Activated CD8-positive, alpha-beta memory T cell treated with anti-CD3 and anti-CD28 coated beads, Interleukin-2, amount 50 U/mL, for 48 hours (primary cell): Measurements from ENCODE around the gene AGBL3.
"Not testable (repeated sequence)": the region's sequence is repeated elsewhere in the genome, so short reads cannot be mapped to it uniquely, and the experiment has no call there.

Experiments
- DNase-seq: peaks from one replicate; pipeline ENCODE4 v3.0.0-alpha.2; 2020

Gene AGBL3

DNA sequence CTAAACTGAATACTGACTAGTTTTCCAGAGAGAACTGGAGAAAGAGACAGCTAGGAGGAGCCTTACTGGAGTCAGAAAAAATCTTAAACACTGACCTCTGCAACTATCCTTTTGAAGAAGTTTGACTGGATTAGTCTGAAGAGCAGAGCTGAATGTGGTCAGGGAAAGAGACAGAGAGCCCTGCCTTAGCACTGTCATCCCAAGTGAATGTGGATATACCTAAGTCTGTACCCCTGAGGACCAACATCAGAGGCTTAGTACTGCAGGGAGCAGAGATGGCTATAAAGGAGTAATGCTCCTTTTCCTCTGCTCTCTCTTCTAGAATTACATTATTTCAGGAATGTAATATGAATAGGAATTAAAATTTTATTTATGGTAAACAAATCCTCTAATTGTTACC is 91.7 kb downstream of the AGBL3 start:
- DNase-seq: no peak

DNA sequence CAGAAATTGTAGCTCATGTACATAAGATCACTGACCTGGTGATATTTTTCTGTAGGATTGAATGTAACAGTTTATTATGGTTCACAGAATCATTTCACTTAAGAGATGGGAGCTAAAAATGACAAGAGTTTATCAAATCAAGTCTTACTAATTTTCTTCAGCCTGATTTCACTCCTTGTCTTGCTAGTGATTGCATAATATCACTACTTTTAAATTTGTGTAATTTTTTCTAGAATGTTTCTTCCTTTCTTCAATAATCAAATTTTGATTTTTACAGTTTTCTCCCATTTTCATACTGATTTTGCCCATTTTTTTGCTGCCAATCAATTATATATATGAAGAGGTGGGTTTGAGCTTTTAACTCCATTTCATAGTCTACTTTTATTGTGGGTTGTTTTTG is 92.8 kb downstream of the AGBL3 start:
- DNase-seq: no peak

DNA sequence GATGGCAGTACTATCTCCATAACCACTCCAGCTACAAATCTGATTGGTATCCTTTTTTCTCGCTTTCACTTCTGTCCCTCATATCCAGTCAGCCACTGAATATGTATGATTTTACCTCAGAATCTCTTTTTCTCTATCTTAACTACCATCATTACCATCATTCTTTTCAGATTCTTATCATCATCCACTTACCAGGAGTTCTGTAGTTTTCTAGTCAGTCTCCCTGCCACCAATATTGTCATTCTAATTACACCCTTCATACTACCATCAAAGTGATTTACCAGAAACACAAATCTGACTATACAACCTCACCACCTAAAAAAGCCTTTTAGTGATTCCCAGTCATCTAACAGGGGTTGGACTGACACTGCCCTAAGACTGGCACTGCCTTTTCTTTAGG is 96.7 kb downstream of the AGBL3 start:
- no peak for DNase-seq

DNA sequence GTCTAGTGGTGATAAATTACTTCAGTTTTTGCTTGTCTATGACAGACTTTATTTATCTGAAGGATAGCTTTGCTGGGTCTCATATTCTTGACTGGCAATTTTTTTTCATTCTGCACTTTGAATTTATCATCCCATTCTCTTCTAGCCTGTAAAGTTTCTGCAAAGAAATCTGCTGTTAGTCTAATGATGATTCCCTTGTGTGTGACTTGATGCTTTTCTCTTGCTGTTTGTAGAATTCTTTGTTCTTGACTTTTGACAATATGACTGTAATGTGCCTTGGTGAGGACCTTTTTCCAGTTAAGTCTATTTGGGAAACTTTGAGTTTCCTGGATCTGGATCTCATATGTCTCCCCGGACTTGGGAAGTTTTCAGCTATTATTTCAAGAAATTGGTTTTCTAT is 102.3 kb downstream of the AGBL3 start:
- DNase-seq: no peak

DNA sequence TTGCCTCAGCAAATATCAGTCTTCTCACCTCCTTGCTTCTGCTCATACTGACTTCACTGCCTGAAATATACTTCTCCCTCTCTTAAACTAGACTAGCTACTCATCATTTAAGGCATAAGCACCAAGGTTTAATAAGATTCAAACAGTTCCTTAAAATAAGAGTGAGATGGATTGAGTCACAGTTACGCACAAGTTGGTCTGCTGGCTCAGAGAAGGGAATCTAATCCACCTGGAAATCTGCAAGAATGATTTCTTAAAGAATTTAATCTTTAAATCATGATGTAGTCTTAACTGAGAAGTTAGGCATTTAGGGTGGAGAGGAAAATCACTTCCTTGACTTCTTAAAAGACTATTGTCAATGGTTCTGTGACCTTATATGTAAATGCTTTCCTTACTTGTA is 105.4 kb downstream of the AGBL3 start:
- no peak for DNase-seq

DNA sequence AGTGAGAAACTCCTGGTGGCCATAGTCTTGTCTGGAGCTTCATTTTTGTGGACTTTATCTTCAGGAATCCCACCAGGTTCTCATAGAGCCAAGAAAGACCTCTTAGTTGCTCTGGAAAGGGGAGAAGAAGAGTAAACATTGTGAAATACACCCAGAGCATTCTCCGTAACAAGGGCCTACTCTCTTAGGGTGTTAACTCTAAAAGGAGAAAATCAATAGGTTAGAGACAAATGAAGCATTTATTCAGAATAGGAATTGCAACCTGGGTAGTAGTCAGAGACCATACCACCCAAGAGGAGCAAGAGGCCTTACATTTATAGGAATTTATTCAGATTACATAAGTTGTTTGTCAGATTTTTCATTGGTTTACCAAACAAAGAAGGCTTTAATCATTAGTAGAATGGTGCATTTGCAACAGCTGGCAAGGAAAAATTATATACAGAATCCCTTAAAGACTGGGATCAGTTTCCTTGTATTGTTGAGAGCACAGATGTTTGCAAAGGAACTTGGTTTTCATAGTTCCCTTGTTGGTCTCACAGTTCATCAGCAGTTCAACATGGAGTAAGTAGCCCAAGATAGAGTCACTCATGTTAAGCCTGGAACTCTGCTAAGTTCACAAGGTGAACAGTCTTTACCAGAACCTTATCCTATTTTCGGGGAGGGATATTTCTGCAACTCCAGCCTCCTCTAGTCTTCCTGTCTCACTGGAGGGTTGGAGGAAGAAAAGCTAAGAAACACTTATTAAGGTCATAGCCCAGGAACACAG is 108.3 kb downstream of the AGBL3 start:
- DNase-seq: no peak

DNA sequence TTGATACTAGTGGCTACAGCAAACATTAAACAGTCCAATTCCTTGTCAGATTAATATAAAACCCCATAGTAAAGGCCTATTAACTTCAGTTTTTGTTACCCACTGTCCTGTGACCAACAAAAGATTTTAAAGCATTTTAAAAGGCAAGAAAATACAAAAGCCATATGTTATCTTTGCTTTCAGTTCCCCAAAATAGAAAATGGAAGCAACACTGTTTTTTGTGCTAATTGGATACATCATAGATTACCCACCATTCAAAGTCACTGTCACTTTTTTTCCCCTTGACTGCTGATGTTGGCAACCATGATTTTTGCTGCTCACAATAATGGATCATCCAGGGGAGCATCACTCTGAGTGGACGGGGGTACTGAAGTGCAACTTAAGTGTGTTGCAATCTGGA is 109.1 kb downstream of the AGBL3 start:
- DNase-seq: no peak

DNA sequence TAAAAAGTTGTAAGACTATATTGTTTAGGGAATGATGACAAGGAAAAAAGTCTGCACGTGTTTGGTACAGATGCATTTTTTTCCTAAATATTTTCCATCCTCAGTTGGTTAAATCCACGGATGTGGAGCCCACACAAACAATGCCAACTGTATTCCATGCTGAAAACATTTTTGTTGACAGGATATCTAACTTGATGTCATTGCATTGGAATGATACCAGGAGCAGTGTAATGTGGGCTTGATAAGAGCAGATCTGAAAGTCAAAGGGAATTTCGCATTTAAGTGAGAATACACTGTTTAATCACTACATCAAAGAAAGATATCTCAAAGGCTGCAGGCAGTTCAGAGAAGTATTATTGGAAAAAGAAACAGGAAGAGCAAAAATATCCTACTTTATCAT is 112.1 kb downstream of the AGBL3 start:
- no peak for DNase-seq

DNA sequence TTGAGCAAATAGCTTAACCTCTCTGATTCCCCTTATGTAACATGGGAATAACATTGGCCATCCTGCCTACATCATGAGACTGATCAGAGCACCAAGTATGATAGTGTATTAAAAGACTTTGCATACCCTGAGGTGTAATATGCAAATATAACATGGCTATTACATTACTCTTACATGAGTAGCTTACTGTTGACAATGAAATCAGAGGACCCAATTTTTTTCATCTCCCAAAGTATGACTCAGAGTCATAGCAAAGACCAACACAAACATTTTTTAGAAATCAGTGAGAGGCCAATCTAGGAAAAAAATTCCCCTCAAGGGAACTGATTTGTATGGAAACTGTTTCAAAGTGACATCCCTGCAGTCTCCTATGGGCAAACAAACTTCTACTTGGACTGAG is 114.5 kb downstream of the AGBL3 start:
- DNase-seq: no peak

DNA sequence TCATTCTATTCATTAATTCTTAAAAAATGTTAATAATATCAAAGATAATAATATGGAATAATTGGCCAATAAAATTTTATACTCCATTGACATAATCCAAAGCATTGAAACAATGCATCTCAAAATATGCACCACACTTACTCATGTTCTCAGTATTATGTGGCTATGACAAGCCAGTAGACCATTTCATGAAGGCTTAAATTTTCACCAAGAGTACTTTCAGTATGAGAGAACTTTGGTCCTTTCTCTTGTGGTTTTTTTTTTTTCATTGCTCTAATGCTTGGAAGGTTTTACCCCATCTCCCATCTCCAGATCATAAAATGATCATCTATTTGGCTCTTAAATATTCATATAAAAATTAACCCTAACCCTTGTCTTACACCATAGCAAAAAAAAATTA is 116.1 kb downstream of the AGBL3 start:
- DNase-seq: no peak

DNA sequence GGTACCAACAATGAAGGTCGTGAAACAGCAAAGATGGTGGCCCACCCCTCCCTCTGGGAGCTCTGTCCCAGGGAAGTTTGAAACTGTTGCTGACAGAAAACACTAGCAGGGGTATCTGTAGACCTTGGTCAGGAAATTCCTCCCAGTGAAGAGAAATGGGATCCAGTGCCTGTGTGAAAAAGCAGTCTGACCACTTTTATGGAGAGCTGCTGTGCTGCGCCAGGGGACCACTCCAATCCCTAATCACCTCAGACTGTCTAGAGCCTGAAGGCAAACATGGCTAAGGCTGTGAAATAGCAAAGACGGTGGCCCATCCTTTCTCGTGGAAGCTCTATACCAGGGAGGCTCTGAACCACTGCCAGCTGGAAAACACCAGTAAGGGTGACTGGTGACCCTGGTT is 123.3 kb downstream of the AGBL3 start:
- DNase-seq: no peak

DNA sequence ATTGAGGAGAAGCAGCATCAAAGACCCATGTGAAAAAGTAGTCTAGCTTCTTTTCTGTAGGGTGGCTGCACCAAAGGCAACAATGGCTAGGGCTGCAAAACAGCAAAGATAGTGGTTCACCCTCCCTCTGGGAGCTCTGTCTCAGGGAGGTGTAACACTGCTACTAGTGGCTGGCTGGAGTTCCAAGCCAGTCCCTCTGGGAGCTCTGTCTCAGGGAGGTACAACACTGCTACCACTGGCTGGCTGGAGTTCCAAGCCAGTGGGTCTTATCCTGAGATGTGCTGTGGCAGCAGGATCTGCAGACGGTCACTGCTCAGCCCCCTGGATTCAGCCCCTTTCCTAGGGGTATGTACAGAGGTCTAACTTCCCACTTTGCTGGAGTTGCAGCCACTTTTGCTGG is 123.7 kb downstream of the AGBL3 start:
- no peak for DNase-seq

DNA sequence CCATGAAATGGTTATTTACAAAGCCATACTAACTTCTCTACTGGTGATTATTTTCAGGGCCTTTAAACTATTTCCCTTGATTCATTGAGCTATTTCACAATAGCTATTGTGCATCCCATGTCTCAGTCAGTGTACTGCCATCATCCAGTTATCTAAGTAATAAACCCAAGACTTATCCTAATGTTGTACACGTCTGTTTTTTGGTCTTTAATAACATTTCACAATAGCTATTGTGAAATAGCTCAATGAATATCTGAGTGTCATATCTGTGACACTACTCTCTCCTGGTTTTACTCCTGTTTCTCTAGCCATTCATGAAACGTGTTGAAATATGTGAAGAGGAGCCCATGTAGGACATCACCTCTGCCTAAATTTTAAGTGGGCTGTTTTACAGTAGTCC is 125.1 kb downstream of the AGBL3 start:
- DNase-seq: no peak

DNA sequence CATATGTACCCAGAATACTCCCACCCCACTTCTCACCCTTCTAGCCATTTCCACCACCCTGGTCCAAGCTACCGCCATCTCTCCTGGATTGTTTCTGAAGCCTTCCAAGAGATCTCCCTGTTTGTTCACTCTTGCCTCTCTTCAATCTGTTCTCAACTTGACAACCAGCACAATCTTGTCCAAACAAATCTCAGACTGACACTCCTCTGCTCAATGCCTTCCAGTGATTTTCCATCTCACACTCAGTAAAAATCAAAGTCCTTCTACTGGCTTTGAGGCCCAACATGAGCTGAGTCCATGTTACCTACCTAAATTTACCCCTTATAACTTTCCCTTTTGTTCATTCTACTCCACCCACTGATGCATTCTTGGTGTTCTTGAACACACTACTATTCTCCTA is 128.3 kb downstream of the AGBL3 start:
- no peak for DNase-seq

DNA sequence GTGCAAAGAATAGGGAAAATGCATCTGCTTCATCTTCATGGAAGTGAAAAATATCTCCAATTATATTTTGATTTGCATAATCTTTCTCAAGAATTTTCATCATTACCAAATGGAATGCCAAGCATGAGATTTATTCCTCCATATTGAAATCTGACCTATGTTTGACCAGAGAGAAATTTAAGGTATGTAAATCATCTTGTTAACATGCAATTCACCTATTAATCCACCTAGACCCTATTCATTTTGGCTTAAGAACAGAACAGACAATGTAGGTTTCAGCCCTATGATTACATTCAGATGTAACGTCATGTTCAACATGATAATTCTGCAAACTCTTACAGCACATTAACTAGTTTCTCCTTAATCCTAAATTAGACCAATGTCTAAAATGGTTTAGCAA is 130.8 kb downstream of the AGBL3 start:
- DNase-seq: no peak

DNA sequence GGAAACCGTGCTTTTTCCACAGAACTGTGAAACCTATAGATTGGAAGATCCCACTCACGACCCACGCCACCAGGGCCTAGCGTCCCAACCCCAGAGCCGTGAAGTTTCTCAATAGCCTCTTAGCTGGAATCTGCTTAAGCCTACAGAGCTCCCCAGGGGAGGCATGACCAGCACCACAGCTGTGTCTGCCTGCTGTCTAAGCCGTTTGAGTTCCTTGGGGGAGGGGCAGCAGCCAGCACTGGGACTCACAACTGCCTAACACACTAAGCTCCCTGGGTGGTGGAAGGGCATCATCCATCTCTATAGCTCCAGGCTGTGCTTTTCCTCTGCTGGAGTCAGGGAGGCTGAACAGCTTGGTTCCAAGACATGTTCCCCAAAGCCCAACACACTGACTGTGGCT is 135.6 kb downstream of the AGBL3 start:
- no peak for DNase-seq

DNA sequence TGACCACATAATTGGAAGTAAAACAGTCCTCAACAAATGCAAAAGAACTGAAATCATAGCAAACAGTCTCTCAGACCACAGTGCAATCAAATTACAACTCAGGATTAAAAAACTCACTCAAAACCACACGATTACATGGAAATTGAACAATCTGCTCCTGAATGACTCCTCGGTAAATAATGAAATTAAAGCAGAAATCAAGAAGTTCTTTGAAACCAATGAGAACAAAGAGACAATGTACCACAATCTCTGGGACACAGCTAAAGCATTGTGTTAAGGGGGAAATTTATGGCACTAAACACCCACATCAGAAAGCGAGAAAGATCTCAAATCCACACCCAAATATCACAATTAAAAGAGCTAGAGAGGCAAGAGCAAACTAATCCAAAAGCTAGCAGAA is 138.3 kb downstream of the AGBL3 start:
- not testable (repeated sequence) for DNase-seq

DNA sequence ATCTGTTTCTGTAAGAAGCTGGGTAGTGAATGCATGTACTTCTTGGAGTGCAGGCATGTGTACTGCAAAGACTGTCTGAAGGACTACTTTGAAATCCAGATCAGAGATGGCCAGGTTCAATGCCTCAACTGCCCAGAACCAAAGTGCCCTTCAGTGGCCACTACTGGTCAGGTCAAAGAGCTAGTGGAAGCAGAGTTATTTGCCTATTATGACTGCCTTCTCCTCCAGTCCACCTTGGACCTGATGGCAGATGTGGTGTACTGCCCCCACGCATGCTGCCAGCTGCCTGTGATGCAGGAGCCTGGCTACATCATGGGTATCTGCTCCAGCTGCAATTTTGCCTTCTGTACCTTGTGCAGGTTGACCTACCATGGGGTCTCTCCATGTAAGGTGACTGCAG is 142.6 kb downstream of the AGBL3 start:
- DNase-seq: no peak

DNA sequence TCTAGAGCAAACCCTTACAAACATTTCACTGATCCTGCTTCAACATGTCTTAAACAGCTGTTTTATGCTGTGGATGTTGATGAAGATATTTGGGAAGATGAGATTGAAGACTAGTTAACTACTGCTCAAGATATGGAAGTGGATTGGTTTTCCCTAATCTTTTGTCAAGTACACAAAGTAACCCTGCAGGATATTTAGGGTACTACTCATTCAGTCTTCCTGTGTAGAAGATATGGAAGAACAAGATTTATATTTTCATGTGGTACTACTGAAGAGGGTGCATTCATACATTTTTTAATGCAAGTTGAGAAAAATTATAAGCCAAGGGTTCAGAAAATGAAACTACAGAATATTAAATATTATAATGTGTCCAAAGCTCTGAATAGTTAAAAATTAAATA is 143.3 kb downstream of the AGBL3 start:
- no peak for DNase-seq

DNA sequence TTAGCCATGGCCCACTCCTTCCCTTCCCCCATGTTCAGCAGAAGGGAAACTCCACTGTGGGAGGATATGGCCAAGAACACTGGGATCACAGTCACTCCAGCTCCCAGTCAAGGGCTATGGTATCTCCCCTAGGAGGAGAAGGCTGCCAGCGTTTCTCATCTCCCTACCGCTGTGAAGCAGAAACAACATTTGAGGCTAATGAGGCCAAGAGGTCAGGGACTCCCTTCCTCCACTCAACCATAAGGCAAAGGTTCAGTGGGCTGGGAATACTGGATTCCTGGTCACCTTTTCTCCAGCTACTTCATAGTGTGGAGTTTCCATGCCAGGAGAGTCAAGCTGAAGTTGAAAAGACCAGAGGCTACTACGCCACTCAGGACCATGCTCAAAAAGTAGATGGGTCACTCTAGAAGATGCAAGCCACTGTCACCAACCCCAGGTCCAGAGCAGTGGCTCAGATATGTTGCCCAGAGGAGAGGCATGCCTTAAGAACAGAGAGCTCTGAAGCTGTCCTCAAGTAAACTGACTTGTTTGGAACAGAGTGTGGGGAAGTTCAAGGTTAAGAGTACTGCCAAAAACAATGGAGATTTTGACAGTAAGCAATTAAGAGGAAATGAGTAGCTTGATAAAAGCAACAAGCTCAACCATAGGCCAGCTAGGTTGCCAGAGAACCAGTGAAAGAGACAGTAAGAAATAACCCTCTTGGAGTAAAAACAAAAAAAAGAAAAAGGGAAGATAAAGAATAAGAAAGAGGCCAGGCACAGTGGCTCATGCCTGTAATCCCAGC is 157.8 kb downstream of the AGBL3 start:
- DNase-seq: no peak

DNA sequence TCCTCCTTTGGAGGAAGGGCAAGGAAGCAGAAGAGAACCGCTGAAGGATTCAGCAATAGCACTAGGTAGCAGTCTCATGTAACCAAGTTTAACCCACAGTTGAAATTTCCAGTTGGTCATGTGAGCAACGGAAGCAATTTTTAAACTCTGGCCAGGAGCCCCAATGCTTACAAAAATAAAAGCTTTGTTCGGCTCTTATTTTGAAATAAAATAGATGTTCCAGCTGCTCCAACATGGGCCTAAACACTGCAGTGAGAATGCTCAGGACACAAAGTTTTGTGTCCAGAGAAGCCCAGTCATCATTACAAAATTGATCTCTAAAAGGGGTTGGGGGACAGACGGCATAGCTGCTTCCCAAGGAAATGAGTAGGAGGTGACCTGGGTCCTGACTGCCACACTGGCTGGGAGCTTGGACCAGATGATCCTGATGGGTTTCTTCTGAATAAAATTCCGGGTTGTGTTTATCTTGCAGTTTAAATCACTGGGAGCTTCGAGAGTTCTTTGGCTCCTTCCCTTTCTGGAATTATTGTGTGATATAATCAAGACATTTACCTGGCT is 161.1 kb downstream of the AGBL3 start:
- DNase-seq: peak; percentile 52

DNA sequence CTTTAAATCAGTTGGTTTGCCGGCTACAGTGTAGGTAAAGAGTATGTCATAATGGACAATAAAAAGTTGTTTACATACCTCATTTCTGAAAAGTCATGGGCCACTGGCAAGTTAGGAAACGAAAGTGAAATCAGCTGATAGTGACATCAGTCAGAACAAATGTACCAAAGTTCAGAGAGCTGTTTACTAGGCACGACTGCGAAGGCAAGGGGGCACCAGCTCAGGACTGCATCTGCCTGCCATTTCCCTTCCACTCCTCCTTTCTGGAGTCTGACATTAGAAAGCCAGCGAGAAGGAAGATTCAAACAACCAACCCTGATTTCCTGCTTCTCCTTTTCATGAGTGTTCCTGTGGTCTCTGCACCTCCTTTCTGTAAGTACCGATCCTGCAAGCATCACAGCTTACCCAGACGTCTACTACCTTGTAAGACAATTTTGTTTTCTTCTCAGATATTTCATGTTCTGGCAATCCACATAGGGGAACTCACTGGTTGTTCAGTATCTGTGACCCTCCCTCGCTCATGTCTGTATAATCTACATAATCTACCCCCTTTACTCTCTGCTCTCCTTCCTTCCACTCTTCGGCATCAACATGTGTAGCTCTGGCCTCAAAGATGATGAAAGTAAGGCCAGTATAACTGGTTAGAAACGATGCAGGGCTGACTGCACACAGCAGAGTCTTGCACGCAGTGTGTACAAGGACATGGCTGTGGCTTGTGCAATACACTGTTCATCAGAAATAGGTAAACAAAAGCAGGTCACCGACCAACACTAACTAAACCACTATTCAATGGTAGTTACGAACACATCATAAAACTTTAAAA is 161.8 kb downstream of the AGBL3 start, which contains the start of gene TMEM140:
TMEM140 (plus strand) TSS at position 174 of the 823 bp plus-strand sequence. CDS start 16,370 bp downstream, outside the sequence.
- peak; percentile 67 for DNase-seq

DNA sequence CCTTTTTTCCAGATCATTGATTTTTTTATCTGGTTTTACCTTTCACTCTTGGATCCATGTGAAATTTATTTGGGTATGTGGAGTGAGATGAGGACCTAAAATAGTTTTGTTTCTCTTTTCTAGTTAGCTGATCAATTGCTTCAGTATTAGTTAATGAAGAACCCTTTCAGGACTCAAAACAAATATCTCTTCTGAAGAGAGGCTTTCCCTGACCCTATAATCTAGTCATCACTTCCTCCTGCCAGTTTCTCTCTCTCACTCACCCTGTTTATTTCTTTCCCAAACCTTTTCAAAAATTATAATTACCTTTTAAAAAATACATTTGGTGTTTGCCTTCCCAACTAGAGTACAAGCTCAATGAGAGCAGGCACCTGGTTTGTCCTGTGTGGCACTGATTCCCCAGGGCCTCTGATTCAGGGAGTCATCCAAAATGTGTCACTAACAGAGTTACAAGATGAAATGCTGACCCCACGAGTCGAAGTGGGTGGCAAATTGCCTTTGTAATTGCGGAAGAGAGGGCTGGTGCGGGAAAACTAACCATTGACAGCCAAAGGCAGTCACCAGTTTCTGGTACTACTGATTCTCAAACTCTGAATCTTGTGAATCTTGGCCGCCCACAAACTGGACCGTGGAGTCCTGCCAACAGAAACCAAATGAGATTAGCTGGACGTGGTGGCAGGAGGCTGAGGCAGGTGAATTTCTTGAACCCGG is 163.9 kb downstream of the AGBL3 start:
- no peak for DNase-seq
